OCI-LY1 (cell line): ENCODE results near the gene PRMT2.
A peak's percentile ranks its signal among the peaks of the same experiment; 100 is the strongest.

Source experiments
- H2AFZ ChIP-seq: fragments of 200-600 bp; sonication (generic), shearing (Covaris generic); 2 replicates; pipeline ENCODE4 v1.6.0; 2014; ENCODE audit warnings: antibody characterized with exemption, mild to moderate bottlenecking, low read length
- H3F3A ChIP-seq: fragments of 200-600 bp; sonication (generic), shearing (Covaris generic); 2 replicates; pipeline ENCODE4 v1.6.0; 2014; ENCODE audit warnings: mild to moderate bottlenecking, antibody characterized with exemption, low read length, moderate library complexity; ENCODE audit not compliant: insufficient read depth
- H3K27ac ChIP-seq: fragments of 200-600 bp; sonication (generic); 2 replicates; pipeline ENCODE4 v1.5.1; 2014; ENCODE audit warnings: low read length, mixed run types, mild to moderate bottlenecking, low read depth; ENCODE audit not compliant: poor library complexity, severe bottlenecking
- H3K27me3 ChIP-seq: fragments of 200-600 bp; sonication (generic); 2 replicates; pipeline ENCODE4 v1.6.0; 2014; ENCODE audit warnings: antibody characterized with exemption, mild to moderate bottlenecking, low read length, moderate library complexity; ENCODE audit not compliant: insufficient read depth
- H3K36me3 ChIP-seq: fragments of 200-600 bp; sonication (generic); 2 replicates; pipeline ENCODE4 v1.6.1; 2014; ENCODE audit warnings: mild to moderate bottlenecking, antibody characterized with exemption, low read length, moderate library complexity, mixed read lengths; ENCODE audit not compliant: insufficient read depth
- H3K4me1 ChIP-seq: fragments of 200-600 bp; sonication (generic); 2 replicates; pipeline ENCODE4 v1.5.1; 2014; ENCODE audit warnings: mild to moderate bottlenecking, low read length, moderate library complexity; ENCODE audit not compliant: insufficient read depth, severe bottlenecking
- H3K4me2 ChIP-seq: fragments of 200-600 bp; sonication (generic), shearing (Covaris generic); 2 replicates; pipeline ENCODE4 v1.6.1; 2014; ENCODE audit warnings: low read length
- H3K4me3 ChIP-seq: fragments of 200-600 bp; sonication (generic); 2 replicates; pipeline ENCODE4 v1.5.1; 2014; ENCODE audit warnings: low read length, low read depth, mild to moderate bottlenecking, mixed read lengths; ENCODE audit not compliant: poor library complexity, severe bottlenecking
- H3K79me2 ChIP-seq: fragments of 200-600 bp; shearing (Covaris generic); 2 replicates; pipeline ENCODE4 v1.6.1; 2016; ENCODE audit warnings: mixed run types, low read length, mixed read lengths; ENCODE audit not compliant: insufficient read depth
- H3K9ac ChIP-seq: fragments of 200-600 bp; sonication (generic), shearing (Covaris generic); 2 replicates; pipeline ENCODE4 v1.6.1; 2014; ENCODE audit warnings: mild to moderate bottlenecking, low read length, mixed read lengths
- H3K9me2 ChIP-seq: fragments of 200-600 bp; sonication (generic), shearing (Covaris generic); 2 replicates; pipeline ENCODE4 v1.6.1; 2014; ENCODE audit warnings: low read depth, mild to moderate bottlenecking, low read length, mixed read lengths
- H3K9me3 ChIP-seq: fragments of 200-600 bp; shearing (Covaris generic); 2 replicates; pipeline ENCODE4 v1.6.1; 2014; ENCODE audit warnings: low read length, mixed read lengths
- H4K20me1 ChIP-seq: fragments of 200-600 bp; sonication (generic), shearing (Covaris generic); 2 replicates; pipeline ENCODE4 v1.6.0; 2016; ENCODE audit warnings: mild to moderate bottlenecking, low read length; ENCODE audit not compliant: insufficient read depth
- CTCF ChIP-seq: fragments of 200-600 bp; sonication (generic), shearing (Covaris generic); IDR thresholded peaks from 2 replicates; pipeline ENCODE4 v1.5.1; 2017; ENCODE audit warnings: mild to moderate bottlenecking, antibody characterized with exemption, low read length, moderate library complexity, mixed read lengths
- EZH2 ChIP-seq: fragments of 200-600 bp; sonication (generic), shearing (Covaris generic); IDR thresholded peaks from 2 replicates; pipeline ENCODE4 v1.8.0; 2017; ENCODE audit warnings: borderline replicate concordance, mixed run types, mild to moderate bottlenecking, antibody characterized with exemption, low read length, moderate library complexity, mixed read lengths

PRMT2 gene

GRCh38 chr21:46664316-46664995, 29.0 kb downstream of the PRMT2 start:
- no peaks in the 10 kb centered on the region for H3F3A ChIP-seq
- TF ChIP-seq EZH2, result no peak
- TF ChIP-seq CTCF, result no peak
- no peaks in the 10 kb centered on the region for H3K79me2 ChIP-seq
- H3K4me1 ChIP-seq, result peaks cover 5% of the 10 kb centered on the region
- H3K9me2 ChIP-seq, result no peaks in the 10 kb centered on the region
- no peak overlapping the region for H2AFZ ChIP-seq
- no peak overlapping the region for H3K27ac ChIP-seq
- H3K9me3 ChIP-seq, result no peaks in the 10 kb centered on the region
- H4K20me1 ChIP-seq, result no peaks in the 10 kb centered on the region
- H3K27me3 ChIP-seq, result no peaks in the 10 kb centered on the region; the same call in 1 of the 2 replicates
- H3K9ac ChIP-seq, result no peak overlapping the region
- H3K4me3 ChIP-seq, result no peak overlapping the region
- H3K36me3 ChIP-seq, result no peaks in the 10 kb centered on the region
- H3K4me2 ChIP-seq, result no peak overlapping the region

- TF ChIP-seq EZH2, result no peak
- no peak for TF ChIP-seq CTCF
- Histone ChIP-seq H3K27ac (no peak overlapping the region), H3K9ac (no peak overlapping the region), H3K4me3 (no peak overlapping the region), H3K9me3 (no peaks in the 10 kb centered on the region), H4K20me1 (no peaks in the 10 kb centered on the region), H3K36me3 (no peaks in the 10 kb centered on the region), H3K9me2 (no peaks in the 10 kb centered on the region), H2AFZ (no peak overlapping the region), H3K27me3 (no peaks in the 10 kb centered on the region; the same call in 1 of the 2 replicates), H3F3A (no peaks in the 10 kb centered on the region), H3K79me2 (no peaks in the 10 kb centered on the region), H3K4me2 (no peak overlapping the region), H3K4me1 (peaks cover 5% of the 10 kb centered on the region)
Measured at GRCh38 chr21:46665566-46665965, 30.1 kb downstream of the PRMT2 start.

GRCh38 chr21:46666941-46667740, 31.7 kb downstream of the PRMT2 start:
- peaks cover 5% of the 10 kb centered on the region for H3K4me1 ChIP-seq
- H3K36me3 ChIP-seq, result no peaks in the 10 kb centered on the region
- H3K4me2 ChIP-seq, result peak overlapping the region; percentile 76
- H3K4me3 ChIP-seq, result peak overlapping the region; percentile 62
- H3K79me2 ChIP-seq, result no peaks in the 10 kb centered on the region
- TF ChIP-seq CTCF (no peak), EZH2 (no peak)
- H3K9me3 ChIP-seq, result no peaks in the 10 kb centered on the region
- H4K20me1 ChIP-seq, result no peaks in the 10 kb centered on the region
- peak overlapping the region; percentile 43; the same call in 1 of the 2 replicates for H3K9ac ChIP-seq
- no peaks in the 10 kb centered on the region for H3K9me2 ChIP-seq
- no peak overlapping the region for H3K27ac ChIP-seq
- no peak overlapping the region for H2AFZ ChIP-seq
- H3F3A ChIP-seq, result no peaks in the 10 kb centered on the region
- H3K27me3 ChIP-seq, result no peaks in the 10 kb centered on the region; the same call in 1 of the 2 replicates
